HG02852 (cell line): ENCODE results near the gene RPTOR.
"Not testable (repeated sequence)": the region's sequence is repeated elsewhere in the genome, so short reads cannot be mapped to it uniquely, and the experiment has no call there.

Experiments
- ATAC-seq: cut with Tn5 transposase; IDR thresholded peaks from one replicate; pipeline ENCODE4 v1.9.1; 2021; ENCODE audit warnings: mild to moderate bottlenecking, moderate library complexity; ENCODE audit not compliant: unreplicated experiment

RPTOR gene

GRCh38 chr17:80546267-80546666, 1.6 kb downstream of the RPTOR start:
- no peak for ATAC-seq

- ATAC-seq = no peak
These were observed 7.9 kb downstream of the RPTOR start for GRCh38 chr17:80552523-80552922.

- ATAC-seq = no peak
These were observed 10.6 kb downstream of the RPTOR start for GRCh38 chr17:80555266-80555665.

GRCh38 chr17:80558046-80558445, 13.4 kb downstream of the RPTOR start:
- ATAC-seq = no peak

- no peak for ATAC-seq
These were observed 15.2 kb downstream of the RPTOR start for GRCh38 chr17:80559825-80560251.

- ATAC-seq = no peak
These were observed 17.0 kb downstream of the RPTOR start for GRCh38 chr17:80561541-80562114.

GRCh38 chr17:80564545-80564944, 19.9 kb downstream of the RPTOR start:
- ATAC-seq = no peak

GRCh38 chr17:80565343-80566053, 20.9 kb downstream of the RPTOR start:
- no peak for ATAC-seq

- ATAC-seq = no peak
These were observed 21.4 kb downstream of the RPTOR start for GRCh38 chr17:80566054-80566400.

GRCh38 chr17:80568246-80568645, 23.6 kb downstream of the RPTOR start:
- ATAC-seq = no peak

- no peak for ATAC-seq
These were observed 25.3 kb downstream of the RPTOR start for GRCh38 chr17:80569924-80570323.

GRCh38 chr17:80573701-80574100, 29.1 kb downstream of the RPTOR start:
- ATAC-seq = no peak

- no peak for ATAC-seq
These were observed 29.9 kb downstream of the RPTOR start for GRCh38 chr17:80574496-80574895.

- no peak for ATAC-seq
These were observed 30.6 kb downstream of the RPTOR start for GRCh38 chr17:80575057-80575875.

- no peak for ATAC-seq
These were observed 33.4 kb downstream of the RPTOR start for GRCh38 chr17:80577876-80578570.

- ATAC-seq = not testable (repeated sequence)
These were observed 34.2 kb downstream of the RPTOR start for GRCh38 chr17:80578668-80579388.

- ATAC-seq = no peak
These were observed 37.5 kb downstream of the RPTOR start for GRCh38 chr17:80582165-80582564.

- ATAC-seq = no peak
These were observed 39.7 kb downstream of the RPTOR start for GRCh38 chr17:80584176-80584905.

- ATAC-seq = no peak
These were observed 41.5 kb downstream of the RPTOR start for GRCh38 chr17:80585890-80586845.
